ENCODE results near the gene ERFL.

The ERFL gene

DNA sequence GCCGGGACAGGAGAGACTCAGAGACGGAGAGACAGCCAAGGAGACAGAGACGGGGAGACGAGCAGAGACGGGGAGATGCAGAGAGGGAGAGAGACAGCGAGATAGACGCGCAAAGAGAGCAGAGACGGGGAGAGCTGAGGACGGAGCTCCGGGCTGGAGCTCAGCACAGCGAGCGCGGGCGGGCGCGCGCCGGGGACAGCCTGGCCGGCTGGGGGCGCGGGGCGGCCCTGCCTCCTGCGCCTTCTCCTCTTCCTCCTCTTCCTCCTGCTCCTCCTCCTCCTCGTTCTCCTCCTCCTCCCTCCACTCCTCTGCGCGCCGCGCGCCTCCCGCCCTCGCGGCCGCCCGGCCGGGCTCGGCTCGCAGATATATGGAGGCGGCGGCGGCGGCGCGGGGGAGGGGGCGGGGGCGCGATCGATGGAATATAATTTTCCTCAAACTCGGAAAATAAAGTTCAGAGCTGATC is at the start of gene ERFL:
ERFL (minus strand) TSS at position 229 of the 463 bp plus-strand sequence. CDS start 15,530 bp downstream, outside the sequence.
- DNase-seq, result no peak

GRCh38 chr19:41977916-41978315 is 49.7 kb upstream of the ERFL start:
- DNase-seq, result no peak

DNA sequence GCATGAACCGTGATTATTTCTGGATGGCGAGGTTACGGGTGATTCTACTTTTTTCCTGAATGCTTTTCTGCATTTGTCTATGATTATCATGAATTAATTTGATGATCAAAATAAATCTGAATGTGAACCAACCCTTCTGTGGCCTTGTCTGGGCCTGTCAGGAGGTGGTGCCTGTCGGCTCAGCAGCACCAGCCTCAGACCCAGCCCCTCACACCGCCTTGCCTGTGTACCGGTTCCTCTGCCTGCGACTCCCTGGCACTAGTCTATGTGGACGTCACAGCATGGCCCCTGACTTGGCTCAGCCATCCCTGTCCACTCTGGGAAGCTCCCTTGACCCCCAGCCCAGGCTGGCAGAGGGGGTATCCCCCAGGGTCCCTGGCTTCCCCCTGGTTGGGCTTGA is 46.4 kb upstream of the ERFL start:
- no peak for DNase-seq

DNA sequence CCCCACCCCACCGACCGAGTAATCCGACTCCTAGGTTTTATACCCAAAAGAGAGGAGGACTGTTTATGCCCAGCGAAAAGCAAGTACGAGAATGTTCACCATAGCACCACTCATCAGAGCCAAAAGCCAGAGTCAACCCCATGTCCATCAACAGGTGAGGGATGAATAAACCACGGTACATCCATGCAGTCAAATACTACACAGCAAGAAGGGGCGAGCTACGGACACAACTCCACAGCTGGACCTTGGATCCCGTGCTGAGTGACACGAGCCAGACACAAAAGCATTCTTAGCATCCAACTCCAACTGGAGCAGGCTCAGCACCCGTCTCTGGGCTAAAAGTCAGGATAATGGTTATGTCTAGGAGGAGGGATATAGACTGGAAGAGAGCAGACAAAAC is 43.1 kb upstream of the ERFL start:
- DNase-seq, result no peak

- no peak for DNase-seq
Observed at GRCh38 chr19:41969772-41970458, 41.7 kb upstream of the ERFL start.

- DNase-seq, result no peak
Observed at GRCh38 chr19:41968751-41969595, 40.7 kb upstream of the ERFL start.

DNA sequence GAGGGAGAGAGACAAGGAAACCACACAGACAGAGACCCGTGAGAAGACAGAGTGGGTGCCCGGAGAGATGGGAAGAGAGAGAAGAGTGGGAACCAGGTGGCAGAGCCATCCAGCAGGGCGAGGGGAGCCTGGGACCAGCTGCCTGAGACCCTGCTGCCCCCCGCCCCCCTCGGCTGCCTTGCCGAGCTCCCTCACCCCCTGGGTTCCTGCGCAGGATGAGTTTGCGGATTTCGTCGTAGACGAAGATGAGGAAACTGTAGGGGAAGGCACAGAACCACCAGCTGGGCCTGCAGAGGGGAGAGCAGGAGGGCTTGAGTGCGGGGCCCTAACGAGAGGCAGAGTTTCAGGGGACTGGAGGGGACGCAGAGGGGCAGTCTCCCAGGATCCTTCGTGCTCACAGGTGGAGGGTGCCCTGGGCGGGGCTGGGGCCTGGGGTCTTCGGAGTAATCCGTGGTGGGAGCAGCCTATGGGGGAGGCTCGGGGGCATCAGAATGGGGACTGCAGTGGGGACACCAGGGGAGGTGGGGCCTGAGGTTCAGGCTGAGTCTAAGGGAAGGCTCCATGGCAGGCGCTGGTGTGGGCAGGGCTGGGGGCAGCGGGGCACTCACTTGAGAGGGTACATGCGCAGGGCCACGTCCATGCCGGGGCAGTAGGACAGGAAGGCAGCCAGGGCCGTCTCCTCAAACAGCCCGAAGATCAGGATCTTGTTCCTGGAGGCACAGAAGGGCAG is 39.0 kb upstream of the ERFL start:
- DNase-seq, result no peak

GRCh38 chr19:41965106-41965505 is 36.9 kb upstream of the ERFL start:
- DNase-seq, result no peak

DNA sequence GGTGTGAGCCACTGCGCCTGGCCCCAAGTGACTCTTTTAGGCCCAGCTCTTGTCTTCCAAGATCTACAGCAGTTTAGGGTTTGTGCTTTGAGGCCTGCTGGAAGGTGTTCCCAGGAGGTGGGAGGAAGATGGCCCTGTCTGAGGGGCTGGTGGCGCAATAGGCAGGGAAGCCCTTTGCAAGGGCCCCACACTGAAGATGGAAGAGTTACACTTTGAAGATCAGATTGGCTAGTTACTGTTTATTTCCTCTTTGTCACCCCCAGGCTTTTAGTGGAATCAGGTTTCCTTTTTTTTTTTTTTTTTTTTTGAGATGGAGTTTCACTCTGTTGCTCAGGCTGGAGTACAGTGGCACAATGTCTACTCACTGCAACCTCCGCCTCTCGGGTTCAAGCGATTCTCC is 32.7 kb upstream of the ERFL start:
- DNase-seq, result no peak

DNA sequence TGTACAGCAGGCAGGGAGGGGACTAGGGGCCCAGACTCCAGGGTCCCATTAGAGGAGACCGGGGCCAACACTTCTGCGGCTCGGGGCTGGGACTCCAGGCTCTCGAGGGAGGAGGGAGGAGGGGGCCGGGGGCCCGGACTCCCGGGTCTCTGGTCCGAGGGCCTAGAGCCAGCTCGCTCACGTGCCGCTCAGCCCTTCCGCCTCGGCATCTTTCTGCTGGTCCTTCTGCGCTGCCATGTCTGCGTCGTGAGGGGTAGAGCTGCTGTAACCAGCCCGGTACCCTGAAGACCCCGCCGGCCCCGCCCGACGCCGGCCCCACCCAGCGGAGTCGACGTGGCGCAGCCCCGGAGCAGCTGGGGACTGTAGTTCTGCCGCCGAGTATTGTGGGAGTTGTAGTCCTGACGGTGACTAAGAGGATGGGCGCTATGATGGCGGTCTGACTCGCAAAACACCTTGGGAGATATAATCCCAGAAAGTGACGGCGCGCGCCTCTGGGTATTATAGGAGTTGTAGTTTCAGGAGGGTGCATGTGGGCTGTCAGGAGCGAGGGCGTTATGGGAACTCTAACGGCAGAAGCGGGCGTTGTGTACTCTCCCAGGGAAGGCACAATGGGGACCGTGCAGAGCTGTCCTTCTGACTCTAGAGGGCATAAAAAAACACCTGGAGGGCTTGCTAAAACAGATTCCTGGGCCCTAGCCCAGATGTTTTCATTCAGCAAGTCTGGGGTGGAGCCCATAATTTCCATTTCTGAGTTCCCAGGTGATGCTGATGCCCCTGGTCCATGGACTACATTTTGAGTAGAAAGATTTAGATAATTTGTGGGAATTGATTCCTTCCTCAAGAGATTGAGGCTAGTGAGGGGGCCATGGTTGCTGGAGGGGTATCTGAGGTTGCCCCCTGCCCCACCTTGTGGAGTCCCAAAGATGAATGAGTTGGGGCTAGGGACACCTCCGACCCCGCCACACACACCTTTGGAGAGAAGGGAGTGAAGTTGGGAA is 31.1 kb upstream of the ERFL start, which contains the start of gene RABAC1:
RABAC1 (minus strand) TSS at position 266 of the 998 bp plus-strand sequence; CDS start at position 237, 29 bp downstream.
- peak; percentile 27 to 93 (median 82) for DNase-seq

- DNase-seq, result peak in 43 of 51 donors; percentile 4 to 76 (median 32)
Observed at GRCh38 chr19:41958367-41959055, 30.3 kb upstream of the ERFL start.

DNA sequence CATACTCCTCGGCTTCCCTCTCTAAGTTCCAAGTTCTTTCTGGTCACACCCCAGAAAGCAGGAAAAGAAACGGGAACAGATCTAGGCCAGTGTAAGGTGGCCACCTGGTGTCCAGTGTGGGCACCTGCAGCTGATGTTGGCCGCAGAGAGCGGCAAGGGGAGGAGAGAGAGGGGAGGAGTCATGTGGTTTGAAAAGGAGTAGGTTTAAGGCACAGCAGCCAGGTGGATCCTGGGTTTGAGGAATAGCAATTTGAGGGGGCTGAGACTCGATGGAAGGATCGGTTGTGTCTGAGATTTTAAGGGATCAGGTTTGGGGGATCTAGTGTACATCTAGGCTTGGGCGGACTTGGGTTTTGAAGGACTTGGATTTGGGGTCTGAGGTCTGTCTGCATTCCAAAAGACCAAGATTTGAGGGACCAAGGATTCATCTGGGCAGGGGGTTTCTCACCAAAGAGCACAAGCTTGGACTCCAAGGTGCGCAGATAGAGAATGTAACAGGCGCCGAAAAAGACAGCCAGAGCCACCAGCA is 29.7 kb upstream of the ERFL start:
- DNase-seq, result peak in 30 of 51 donors; percentile 1 to 61 (median 28)

GRCh38 chr19:41957161-41957837 is 29.1 kb upstream of the ERFL start:
- DNase-seq, result no peak

- DNase-seq, result no peak
Observed at GRCh38 chr19:41956621-41957020, 28.4 kb upstream of the ERFL start.

DNA sequence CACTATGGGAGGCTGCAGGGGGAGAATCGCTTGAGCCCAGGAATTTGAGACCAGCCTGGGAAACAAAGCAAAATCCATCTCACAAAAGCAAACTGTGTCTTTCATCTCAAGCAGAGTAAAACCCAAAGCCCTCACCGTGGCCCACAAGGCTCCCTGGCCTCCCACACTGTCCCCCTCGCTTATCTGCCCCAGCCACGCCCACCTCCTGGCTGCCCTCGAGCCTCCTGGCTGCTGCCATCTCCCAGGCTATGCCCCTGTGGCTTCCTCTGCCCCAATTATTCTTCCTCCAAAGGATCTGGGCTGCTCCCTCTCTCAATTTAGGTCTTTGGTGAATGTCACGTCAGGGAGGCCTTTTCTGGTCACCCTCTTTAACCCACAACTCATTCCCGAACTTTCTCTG is 27.3 kb upstream of the ERFL start:
- DNase-seq, result no peak

DNA sequence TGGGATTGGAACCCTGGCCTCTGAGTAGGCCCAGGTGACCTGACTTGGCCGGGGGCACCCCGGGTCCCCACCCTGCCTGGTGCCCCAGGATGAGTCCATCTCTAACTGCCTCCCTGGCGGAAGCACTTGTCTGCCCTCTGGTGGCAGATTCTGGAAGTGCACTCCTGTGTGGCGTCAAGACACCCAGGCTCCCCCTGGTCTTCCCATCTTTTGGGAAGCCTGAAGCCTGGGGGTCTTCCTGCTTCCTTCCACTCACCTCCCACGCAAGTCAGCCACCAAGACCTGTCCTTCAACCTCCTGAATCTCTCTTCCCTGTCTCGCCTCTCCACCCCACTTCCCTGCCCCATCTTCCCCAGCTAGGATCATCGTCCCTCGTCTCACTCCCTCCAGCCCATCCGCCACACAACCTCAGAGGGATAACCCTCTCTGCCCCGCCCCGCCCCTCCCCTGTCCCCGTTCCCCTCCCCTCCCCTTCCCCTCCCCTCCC is 23.5 kb upstream of the ERFL start:
- DNase-seq, result peak in 49 of 51 donors; percentile 8 to 81 (median 52)

- DNase-seq, result no peak
Observed at GRCh38 chr19:41947091-41947490, 18.8 kb upstream of the ERFL start.

DNA sequence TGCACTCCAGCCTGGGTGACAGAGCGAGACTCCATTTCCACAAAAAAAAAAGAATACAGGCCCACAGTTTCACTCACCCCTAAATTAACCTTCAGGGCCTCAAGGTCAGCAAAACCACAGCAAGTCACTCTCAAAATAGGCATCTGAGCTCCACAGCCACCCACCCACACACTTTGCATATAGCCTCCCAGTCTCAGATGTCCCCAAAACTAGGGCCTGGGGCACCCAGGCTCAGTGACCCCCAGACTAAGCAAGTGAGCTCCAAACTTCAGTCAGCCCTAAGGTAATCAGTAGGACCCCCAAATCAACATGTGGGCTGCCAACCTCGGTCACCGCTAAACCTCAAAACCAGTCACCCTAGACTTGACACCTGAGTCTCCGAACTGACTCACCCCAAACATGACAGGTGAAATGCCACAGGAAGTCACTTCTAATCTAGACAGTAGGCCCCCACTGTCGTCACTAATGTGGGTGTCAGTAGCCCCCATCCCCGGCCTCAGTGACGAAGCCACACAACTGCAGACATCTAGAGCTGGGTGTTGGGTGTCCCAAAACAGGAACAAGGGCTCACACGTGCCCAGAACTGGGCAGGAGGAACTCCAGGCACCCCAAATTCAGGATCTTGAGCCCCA is 17.0 kb upstream of the ERFL start:
- DNase-seq, result no peak
